Progenitor cell of endocrine pancreas (in vitro differentiated cells): ENCODE results near the gene PRR30. TPM values are rescaled to one million over a fixed set of nuclear protein-coding genes. Genes with fewer than 3 reads are reported as not detected.

Source experiments
- DNase-seq: peaks from one replicate; pipeline ENCODE4 v3.0.0; 2021; ENCODE audit warnings: low spot score; ENCODE audit not compliant: unreplicated experiment
- H3K27ac Mint-ChIP-seq: 2 replicates; pipeline ENCODE4 v1.8.0; 2021; ENCODE audit warnings: mild to moderate bottlenecking, moderate library complexity, mixed read lengths
- H3K27me3 Mint-ChIP-seq: 2 replicates; pipeline ENCODE4 v1.8.0; 2021; ENCODE audit warnings: mixed read lengths
- H3K36me3 Mint-ChIP-seq: 2 replicates; pipeline ENCODE4 v1.8.0; 2022; ENCODE audit warnings: mixed read lengths; ENCODE audit not compliant: insufficient read depth
- H3K4me1 Mint-ChIP-seq: 2 replicates; pipeline ENCODE4 v1.8.0; 2021; ENCODE audit warnings: low read depth, mixed read lengths
- H3K4me3 Mint-ChIP-seq: 2 replicates; pipeline ENCODE4 v1.8.0; 2021; ENCODE audit warnings: low read depth, mild to moderate bottlenecking, moderate library complexity, mixed read lengths
- H3K9me3 Mint-ChIP-seq: 2 replicates; pipeline ENCODE4 v1.8.0; 2021; ENCODE audit warnings: low read depth, mixed read lengths
- CTCF ChIP-seq: fragments of 200-600 bp; sonication (generic); IDR thresholded peaks from one replicate; pipeline ENCODE4 v1.5.0; 2021; ENCODE audit warnings: antibody characterized with exemption, mild to moderate bottlenecking; ENCODE audit not compliant: unreplicated experiment
- total RNA-seq: library from RNA; stranded (reverse); gene quantifications from 2 replicates; pipeline ENCODE4 v1.2.1, GENCODE V29; 2021

Gene PRR30
- total RNA-seq, 1 donor from 2014 or later: not detected

- no peaks in the 10 kb centered on the region for H3K36me3 Mint-ChIP-seq
- H3K4me1 Mint-ChIP-seq: peaks cover 6% of the 10 kb centered on the region
- no peak for DNase-seq
Observed at GRCh38 chr2:27094353-27094984, 44.7 kb downstream of the PRR30 start.

GRCh38 chr2:27093430-27094352 lies 45.5 kb downstream of the PRR30 start:
- Mint-ChIP-seq H3K27ac (peak overlapping the region; percentile 48), H3K4me3 (no peak overlapping the region), H3K9me3 (no peaks in the 10 kb centered on the region), H3K4me1 (peaks cover 6% of the 10 kb centered on the region), H3K27me3 (peaks cover 1% of the 10 kb centered on the region), H3K36me3 (no peaks in the 10 kb centered on the region)
- TF ChIP-seq CTCF: no peak
- DNase-seq: no peak

More at GRCh38 chr2:27094353-27094984, 44.7 kb downstream of the PRR30 start:
- Mint-ChIP-seq H3K4me3 (no peak overlapping the region), H3K27ac (peak overlapping the region; percentile 51), H3K27me3 (no peaks in the 10 kb centered on the region), H3K9me3 (no peaks in the 10 kb centered on the region)
- no peak for TF ChIP-seq CTCF

- DNase-seq: no peak
- Mint-ChIP-seq H3K27ac (no peak overlapping the region), H3K27me3 (peaks cover 5% of the 10 kb centered on the region), H3K36me3 (no peaks in the 10 kb centered on the region), H3K9me3 (no peaks in the 10 kb centered on the region), H3K4me1 (peaks cover 6% of the 10 kb centered on the region), H3K4me3 (no peak overlapping the region)
- TF ChIP-seq CTCF: no peak
Observed at GRCh38 chr2:27092696-27093429, 46.3 kb downstream of the PRR30 start.

GRCh38 chr2:27091746-27092695 lies 47.2 kb downstream of the PRR30 start:
- H3K27ac Mint-ChIP-seq: peak overlapping the region; percentile 43
- DNase-seq: no peak
- H3K4me1 Mint-ChIP-seq: peaks cover 8% of the 10 kb centered on the region
- H3K36me3 Mint-ChIP-seq: no peaks in the 10 kb centered on the region
- peaks cover 14% of the 10 kb centered on the region for H3K27me3 Mint-ChIP-seq
- no peak for TF ChIP-seq CTCF
- H3K9me3 Mint-ChIP-seq: no peaks in the 10 kb centered on the region
- H3K4me3 Mint-ChIP-seq: no peak overlapping the region
